ENCODE results near the gene SRMS. TPM values are rescaled to one million over a fixed set of nuclear protein-coding genes. Genes with fewer than 3 reads are reported as not detected.

The SRMS gene
- polyA plus RNA-seq, 1 experiment = not detected

GRCh38 chr20:63503524-63503923, 44.0 kb downstream of the SRMS start:
- Histone ChIP-seq H3K4me3 (ENCODE audit: low read depth, low read length) (no peak overlapping the region), H3K27ac (ENCODE audit: low read depth, low read length) (no peak overlapping the region), H3K9me3 (ENCODE audit: control insufficient read depth, insufficient read depth, low read length) (peaks cover 21% of the 10 kb centered on the region), H3K27me3 (ENCODE audit: control insufficient read depth, insufficient read depth, low read length) (peaks cover 53% of the 10 kb centered on the region)
- TF ChIP-seq CTCF (IDR thresholded peaks at IDR 0.05; ENCODE audit: low read depth, low read length) = no peak
- ChIA-PET POLR2A (no interaction called here), CTCF (no interaction called here)
- no peak for DNase-seq (ENCODE audit: low read depth, low spot score)

GRCh38 chr20:63502671-63503172, 44.8 kb downstream of the SRMS start:
- no peak for DNase-seq (ENCODE audit: low read depth, low spot score)
- Histone ChIP-seq H3K4me3 (ENCODE audit: low read depth, low read length) (no peak overlapping the region), H3K27me3 (ENCODE audit: control insufficient read depth, insufficient read depth, low read length) (peaks cover 58% of the 10 kb centered on the region), H3K9me3 (ENCODE audit: control insufficient read depth, insufficient read depth, low read length) (peaks cover 19% of the 10 kb centered on the region), H3K27ac (ENCODE audit: low read depth, low read length) (no peak overlapping the region)
- TF ChIP-seq CTCF (IDR thresholded peaks at IDR 0.05; ENCODE audit: low read depth, low read length) = no peak
- ChIA-PET CTCF (no interaction called here), POLR2A (no interaction called here)

- Histone ChIP-seq H3K4me3 (ENCODE audit: low read depth, low read length) (no peak overlapping the region), H3K9me3 (ENCODE audit: control insufficient read depth, insufficient read depth, low read length) (peaks cover 13% of the 10 kb centered on the region), H3K27me3 (ENCODE audit: control insufficient read depth, insufficient read depth, low read length) (peaks cover 53% of the 10 kb centered on the region), H3K27ac (ENCODE audit: low read depth, low read length) (no peak overlapping the region)
- no peak for DNase-seq (ENCODE audit: low read depth, low spot score)
- TF ChIP-seq CTCF (IDR thresholded peaks at IDR 0.05; ENCODE audit: low read depth, low read length) = no peak
- ChIA-PET CTCF (no interaction called here), POLR2A (no interaction called here)
Observed at GRCh38 chr20:63501818-63502670, 45.5 kb downstream of the SRMS start.

GRCh38 chr20:63500902-63501817, 46.4 kb downstream of the SRMS start:
- CTCF ChIA-PET = no interaction called here
- H3K4me3 ChIP-seq (ENCODE audit: low read depth, low read length) = no peak overlapping the region
- H3K9me3 ChIP-seq (ENCODE audit: control insufficient read depth, insufficient read depth, low read length) = peaks cover 13% of the 10 kb centered on the region
- peaks cover 50% of the 10 kb centered on the region for H3K27me3 ChIP-seq (ENCODE audit: control insufficient read depth, insufficient read depth, low read length)
- TF ChIP-seq CTCF (IDR thresholded peaks at IDR 0.05; ENCODE audit: low read depth, low read length) = no peak
- POLR2A ChIA-PET = no interaction called here
- no peak overlapping the region for H3K27ac ChIP-seq (ENCODE audit: low read depth, low read length)
- DNase-seq (ENCODE audit: low read depth, low spot score) = no peak

Data from AG04450 (cell line).